GM21737 (cell line): ENCODE measurements around the gene MARCHF3.
"Not testable (repeated sequence)": the region's sequence is repeated elsewhere in the genome, so short reads cannot be mapped to it uniquely, and the experiment has no call there.

Experiments
- ATAC-seq: cut with Tn5 transposase; IDR thresholded peaks from one replicate; pipeline ENCODE4 v1.9.1; 2021; ENCODE audit warnings: mild to moderate bottlenecking, moderate library complexity; ENCODE audit not compliant: unreplicated experiment

MARCHF3 gene

DNA sequence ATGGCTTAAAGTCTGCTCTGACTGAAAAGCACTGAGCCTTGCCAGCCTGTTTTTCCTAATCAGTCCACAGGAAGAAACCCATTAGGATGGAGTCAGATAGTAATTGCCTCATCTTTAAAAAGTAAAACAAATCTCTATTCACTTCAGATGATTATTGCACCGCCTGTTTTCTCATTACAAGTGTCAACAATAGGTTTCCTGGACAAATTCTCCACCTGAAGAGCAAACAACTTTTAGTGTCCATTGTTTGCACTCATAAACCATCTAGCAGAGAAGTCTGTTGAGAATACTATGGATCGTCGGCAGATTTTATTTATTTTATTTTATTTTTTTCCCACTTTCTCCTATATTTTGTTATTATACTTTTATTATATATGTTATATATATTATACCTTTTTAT lies 22.7 kb upstream of the MARCHF3 start:
- ATAC-seq, result no peak

DNA sequence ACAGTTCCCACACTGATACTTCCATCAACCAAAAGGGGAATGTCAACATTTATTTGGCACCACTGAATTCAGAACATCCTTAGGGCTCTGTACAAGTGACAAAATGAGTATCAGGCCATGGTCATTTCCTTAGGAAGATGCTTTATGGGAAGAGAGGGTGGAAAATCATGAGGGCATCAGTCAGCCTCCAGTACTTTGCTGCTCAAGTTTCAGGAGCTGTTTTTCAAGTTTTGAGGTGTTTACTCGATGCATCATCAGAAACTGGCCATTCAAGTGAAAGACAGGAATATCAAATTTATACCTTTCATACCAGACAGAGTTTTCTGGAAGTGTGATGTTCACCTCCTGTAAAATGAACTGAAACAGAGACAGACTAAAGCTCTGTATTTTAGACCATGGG lies 21.2 kb upstream of the MARCHF3 start:
- no peak for ATAC-seq

DNA sequence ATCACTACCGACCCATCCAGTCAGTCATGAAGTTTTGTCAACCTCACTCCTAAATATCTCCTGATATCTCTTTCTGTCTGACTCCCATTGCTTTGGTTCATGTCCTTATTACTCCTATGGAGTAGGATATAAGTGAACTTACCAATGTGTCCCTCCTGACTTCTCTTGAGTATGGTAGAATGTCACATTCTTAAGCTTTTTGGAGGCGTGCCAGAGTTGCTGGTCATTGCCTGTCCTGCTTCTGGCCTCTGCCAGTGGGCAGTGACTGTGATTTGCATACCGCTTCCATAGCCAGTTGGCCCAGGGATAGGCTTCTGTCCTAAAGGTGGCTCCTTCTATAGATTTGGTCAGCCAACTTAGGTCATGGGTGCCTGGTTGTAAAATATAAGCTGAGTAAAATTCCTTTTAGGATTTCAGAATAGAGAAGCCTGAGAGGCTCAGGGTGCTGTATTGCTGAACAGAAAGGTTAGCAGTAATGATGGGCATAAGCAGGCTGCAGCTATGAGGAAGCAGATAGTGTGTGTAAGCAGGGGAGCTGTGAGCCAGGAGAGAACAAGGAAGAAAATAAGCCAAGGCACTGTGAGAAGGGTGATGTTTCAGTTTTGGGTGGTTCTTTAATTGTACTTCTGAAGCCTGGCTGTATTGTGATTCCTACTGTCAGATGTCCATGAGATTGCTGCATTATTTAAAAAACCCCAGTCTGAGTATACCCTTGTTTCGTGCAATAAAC lies 16.1 kb upstream of the MARCHF3 start:
- ATAC-seq, result no peak

DNA sequence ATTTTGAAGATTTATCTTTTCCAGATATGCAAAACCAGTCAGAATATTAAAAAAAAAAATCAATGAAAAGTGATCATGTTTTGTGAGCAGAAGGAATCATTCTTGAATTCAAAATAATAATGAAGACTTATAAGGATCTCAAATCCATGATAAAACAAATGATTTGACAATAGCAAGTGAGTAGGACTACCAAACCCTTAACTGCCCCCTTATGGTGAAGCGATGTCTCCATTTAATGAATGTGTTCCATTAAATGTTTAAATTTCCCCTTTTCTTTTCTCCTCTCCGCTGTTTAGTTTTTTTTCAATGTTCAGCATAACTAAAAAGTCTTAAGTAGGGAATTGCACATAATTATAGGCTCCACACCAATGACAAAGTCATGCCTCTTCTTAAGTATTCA lies 12.2 kb upstream of the MARCHF3 start:
- ATAC-seq, result no peak

DNA sequence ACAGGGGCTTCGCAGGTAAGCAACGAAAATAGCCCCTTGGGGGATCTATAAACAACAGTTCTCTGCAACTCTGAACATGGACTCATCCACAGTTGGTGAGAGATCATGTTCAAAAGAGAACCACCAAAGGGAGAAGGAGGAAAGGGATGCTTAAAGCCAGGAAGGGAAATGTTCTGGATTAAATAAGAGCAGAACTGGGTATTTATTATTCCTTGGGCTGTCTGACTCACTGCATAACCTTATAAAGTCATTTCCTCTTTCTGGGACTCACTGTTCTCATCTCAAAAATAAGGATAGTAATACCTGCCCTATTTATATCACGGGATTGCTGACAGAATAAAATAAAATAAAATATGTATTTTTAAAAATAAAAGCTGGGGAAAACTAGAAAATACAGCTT lies 11.2 kb upstream of the MARCHF3 start:
- no peak for ATAC-seq

DNA sequence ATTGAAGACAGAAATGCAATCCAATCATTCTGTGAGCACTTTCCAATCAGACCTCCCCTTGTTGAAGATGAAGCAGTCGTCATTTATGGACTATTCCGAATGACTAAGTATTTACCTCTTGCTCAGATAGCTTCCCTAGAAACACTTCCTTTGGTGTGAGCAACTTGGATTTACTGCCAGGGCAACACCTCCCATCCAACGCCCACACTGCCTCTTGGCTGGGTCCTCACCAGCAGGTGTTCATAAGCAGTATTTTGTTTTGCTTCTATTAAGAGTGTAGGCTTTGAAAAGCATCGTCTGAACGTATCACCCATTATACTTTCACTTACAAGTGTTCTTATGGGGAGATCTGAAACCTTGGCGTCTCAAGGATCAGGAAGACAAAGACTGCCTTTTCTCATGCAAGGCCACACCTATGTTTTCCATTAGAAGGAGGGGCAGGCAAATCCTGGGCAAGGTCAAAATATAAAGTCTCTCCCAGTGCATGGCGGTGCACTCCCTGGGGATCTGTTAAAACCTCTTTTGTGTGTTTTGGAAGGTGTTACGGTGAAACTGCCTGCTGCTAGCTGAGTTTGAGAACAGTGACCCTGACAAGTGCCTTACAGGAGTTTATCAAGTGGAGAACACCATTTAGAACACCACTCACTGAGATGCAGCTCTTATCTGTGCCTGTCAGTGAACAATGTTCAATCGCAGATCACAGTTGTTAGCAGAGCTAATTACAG lies 10.6 kb upstream of the MARCHF3 start:
- ATAC-seq, result no peak

DNA sequence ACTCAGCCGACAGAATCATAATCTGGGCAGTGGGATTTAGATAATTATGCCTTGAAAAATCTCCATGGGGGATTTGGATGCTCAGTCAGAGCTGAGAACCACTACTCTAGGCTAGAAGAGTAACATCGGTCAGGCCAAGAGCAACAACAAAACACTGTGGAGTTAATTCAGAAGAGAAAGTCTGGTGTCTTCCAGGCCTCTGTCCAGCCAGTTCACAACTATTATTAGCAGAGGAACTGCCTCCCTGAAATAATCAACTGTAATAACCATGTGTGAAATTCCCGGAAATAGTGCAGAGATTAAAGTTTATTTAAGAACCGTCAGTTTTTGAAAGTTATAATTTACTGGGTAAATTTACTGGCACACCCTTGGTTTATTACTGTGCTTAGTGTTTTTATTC lies 8.2 kb upstream of the MARCHF3 start:
- ATAC-seq, result no peak

DNA sequence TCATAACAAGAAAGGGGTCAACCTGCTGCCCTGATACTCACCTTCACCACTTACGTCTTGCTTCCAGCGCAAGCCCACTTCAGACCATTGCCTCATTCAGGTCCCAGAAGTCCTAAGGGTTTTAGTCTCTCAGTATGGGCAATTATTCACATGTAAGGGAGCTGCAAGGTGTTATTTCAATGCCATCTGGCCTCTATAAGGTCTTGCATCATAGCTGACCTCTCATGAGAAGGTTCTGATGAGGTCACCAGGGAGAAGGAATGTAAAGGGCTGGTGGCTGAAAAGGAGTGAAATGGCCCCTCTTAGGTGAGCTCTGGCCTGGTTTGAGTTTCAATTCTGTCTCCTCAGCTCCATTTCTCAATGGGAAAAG lies 1.5 kb upstream of the MARCHF3 start:
- ATAC-seq, result no peak

DNA sequence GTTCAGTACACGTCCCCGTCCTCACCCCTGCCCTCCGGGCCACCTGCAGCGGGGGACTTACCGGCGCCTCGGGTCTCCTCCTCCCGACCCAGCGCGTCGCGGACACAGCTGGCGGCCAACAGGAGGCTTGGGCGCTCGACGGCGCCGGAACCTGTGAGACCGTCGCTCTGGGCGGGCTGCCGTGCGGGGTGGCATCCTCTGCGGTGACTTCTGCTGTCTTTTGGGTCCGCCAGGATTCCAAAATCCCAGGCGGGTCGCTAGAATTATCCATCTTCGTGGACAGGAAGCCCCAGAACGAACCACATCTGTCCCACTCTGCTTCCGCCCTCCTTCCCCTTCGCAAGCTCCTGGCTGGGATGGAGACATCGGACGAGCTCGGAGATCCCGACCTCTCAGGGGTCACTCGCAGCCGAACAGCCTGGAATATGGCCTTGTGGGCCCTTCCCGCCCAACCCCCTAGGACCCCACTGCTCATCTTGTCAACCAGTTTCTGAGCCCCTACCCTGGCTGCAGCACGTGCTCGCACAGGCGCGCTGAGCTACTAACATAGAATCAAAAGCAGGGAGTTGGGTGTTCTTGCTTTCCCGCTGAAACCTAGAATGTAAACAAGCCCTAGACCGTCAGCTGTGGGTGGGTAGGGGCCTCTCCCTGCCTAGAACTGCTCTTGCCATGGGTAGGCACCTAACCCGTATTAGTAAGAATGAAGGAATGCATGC lies 947 bp upstream of the MARCHF3 start:
- ATAC-seq, result peak; percentile 20

DNA sequence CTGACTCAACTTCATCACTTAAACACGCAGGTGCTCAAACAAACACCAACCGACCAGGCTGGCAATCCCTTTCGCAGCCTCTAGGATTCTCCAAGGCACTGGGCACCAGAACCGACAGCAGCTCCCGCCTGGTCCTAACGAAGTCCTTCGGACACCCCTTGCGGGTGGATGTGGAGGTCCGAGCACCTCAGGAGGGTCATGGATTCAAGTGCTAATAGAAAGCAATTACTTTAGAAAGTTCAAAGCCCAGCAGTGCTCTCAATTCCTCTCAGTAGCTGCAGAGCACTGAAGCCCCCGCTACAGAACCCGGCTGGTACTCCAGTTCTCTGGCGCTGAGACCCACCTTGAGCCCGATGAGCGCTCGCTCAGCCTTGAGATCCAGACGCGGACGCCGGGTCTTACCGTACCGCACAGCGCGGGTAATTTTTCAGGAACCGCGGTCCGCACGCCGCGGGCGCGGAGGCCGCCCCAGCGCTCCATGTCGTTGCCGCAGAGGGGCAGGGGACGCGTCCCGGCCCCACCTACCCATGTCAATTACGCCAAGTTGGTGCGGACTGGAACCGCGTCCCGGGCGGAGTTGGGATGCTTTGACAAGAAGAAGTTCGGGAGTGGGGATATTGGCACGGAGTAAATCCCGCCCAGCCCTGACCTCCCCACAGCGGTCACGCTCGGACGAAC lies 638 bp downstream of the MARCHF3 start:
- peak; percentile 16 for ATAC-seq

DNA sequence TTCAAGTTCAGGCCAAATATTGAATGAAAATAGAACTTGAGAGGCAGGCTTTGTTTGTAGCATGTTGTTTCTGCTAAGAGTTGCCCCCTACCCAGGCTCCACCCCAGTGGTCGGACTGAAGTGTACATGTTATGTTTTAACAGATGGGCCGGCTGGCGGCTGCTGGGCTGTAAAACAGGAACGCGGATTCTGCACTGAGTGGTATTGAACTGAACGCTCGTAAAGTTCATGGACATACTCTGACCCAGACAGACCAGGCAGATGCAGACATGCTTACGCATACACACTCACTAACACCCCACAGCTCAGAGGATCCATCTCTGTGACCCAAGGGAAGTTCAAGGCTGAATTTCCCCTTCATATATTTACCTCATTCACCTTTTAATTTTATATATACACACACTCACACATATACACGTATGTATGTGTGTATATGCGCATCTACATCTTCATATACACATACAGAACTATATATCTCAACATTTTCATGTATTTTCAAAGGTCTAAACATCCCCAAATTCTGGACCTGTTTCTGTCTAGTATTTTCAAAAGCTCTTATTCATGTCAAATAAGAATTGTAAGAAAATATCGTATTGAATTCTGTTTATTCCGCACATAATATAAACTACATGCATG lies 1.4 kb downstream of the MARCHF3 start:
- no peak for ATAC-seq

DNA sequence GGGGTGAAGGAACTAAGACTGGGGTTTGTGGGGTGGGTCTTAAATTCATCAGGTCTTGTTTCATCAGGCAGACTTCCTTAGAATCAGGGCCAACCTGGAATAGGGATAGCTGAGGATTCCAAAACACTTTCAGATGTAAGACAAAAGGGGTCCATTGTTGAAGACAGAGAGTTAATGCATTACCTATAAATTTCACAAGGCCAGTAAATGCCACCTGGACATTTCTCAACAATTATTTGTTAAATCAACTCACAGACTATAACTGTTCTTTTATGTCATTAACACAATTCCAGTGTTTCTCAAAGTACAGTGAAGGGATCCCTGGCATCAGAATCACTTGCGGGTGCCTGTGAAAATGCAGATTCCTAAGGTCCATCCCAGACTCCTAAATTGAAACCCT lies 2.8 kb downstream of the MARCHF3 start:
- no peak for ATAC-seq

DNA sequence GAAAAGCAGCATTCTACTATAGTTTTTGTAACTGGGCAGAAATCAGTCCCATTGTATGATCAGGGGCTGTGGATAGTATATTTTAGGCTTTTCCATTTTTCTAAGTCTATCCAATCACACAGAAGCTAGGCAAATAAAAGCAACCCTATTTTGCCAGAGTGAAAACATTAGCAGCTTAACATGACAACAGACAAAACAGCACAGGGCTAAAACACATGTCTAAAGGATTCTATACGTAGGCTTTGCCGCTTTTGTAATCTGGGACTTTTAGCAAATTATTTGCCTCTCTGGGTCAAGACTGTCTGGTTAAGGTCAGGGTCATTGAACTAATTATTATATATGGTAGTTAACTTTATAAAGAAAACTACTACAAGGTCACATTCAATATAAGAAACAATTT lies 4.2 kb downstream of the MARCHF3 start:
- ATAC-seq, result no peak

DNA sequence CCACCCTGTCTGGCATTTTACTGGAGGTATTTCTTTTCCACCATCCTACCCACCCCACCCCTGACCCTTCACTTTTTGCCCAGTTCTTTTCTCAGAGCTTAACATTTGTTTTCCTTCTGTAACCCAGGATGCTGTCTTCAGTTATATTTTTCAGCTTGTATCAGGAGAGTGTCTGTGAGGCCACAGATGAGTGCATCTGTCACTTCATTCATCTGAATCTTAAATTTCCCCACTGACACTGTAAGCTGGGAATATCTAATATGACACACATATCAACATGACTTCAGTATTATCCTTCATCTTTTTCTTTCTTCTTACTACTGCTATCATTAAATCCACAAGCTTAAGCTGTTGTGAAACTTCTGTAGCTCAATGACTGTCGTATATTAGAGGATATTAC lies 4.9 kb downstream of the MARCHF3 start:
- no peak for ATAC-seq

DNA sequence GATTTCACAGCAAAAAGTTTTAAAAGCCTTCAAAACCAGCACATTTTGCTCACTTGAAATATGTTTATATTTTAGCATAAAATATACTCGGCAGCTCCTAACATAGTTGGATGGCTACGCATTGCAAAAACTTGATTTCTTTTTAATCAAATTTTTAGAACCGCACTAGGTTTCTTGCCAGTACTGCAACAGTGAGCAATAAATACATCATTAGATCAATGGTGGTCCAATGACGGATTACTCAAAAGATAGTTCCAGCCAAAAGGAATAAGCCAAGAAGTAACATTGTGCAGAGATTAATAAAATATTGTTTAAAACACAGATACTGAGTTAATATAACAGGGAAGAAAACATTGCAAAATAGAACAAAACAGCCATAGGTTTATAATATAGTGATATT lies 5.5 kb downstream of the MARCHF3 start:
- ATAC-seq, result no peak

DNA sequence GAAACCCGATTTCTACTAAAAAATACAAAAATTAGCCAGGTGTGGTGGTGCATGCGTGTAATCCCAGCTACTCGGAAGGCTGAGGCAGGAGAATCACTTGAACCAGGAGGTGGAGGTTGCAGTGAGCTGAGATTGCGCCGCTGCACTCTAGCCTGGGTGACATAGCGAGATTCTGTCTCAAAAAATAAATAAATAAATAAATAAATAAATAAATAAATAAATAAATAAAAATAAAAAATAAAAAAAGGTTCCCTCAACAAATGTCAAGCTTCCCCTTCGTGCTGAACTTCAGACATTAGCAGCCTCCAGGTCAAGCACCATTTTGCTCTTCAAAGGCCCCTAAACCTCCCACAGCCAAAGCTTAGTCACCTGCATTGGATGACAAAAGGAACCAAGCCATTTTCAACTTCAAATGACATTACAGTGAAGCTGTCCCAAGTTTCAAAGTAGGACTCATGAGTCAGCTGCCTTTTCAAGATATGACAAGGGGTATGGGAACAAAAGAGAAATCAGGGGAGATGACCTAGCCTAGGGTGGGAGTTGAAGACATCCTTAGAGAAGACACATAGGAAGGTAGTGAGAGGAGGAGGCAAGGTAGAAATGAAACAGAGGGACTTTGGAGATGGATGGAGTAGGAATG lies 6.7 kb downstream of the MARCHF3 start:
- not testable (repeated sequence) for ATAC-seq

DNA sequence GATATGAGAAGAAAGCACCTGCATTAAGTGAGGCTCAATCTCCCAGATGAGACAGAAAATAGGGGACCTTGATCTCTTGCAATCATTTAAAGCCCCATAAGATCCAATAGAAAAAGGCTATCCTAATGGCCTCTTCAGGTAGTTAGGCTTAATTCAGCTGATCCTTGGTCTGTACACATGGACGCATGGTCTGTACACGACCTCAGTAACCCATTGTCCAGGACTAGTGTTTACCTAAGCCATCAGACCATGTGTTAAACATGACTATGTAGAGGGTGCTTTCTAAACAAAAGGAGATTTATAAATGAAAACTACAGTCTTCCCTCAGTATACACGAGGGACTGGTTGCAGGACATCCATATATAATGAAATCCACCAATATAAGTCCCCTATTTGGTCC lies 7.5 kb downstream of the MARCHF3 start:
- ATAC-seq, result no peak

DNA sequence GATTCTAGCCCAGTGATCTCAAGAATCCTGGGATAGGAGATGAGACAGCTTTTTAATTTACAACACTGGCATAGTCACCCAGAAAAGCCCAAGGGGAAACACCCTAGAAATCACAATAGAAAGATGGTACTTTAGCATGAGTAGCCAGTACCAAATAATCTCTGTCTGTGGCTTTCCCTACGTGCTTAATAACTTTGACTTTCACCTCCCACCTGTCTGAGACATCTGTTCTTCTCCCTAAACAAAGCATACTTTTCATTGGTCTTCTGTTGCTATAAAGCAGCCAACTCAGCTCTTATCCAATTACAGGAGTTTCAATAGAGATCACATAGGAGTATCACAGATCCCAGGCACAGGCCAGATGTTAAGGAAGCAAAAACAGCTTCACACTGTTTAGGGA lies 10.4 kb downstream of the MARCHF3 start:
- ATAC-seq, result no peak

DNA sequence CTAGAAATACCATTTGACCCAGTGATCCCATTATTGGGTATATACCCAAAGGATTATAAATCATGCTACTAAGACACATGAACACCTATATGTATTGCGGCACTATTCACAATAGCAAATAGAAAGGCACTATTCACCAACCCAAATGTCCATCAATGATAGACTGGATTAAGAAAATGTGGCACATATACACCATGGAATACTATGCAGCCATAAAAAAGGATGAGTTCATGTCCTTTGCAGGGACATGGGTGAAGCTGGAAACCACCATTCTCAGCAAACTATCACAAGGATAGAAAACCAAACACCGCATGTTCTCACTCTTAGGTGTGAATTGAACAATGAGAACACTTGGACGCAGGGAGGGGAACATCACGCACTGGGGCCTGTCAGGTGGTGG lies 13.6 kb downstream of the MARCHF3 start:
- not testable (repeated sequence) for ATAC-seq

DNA sequence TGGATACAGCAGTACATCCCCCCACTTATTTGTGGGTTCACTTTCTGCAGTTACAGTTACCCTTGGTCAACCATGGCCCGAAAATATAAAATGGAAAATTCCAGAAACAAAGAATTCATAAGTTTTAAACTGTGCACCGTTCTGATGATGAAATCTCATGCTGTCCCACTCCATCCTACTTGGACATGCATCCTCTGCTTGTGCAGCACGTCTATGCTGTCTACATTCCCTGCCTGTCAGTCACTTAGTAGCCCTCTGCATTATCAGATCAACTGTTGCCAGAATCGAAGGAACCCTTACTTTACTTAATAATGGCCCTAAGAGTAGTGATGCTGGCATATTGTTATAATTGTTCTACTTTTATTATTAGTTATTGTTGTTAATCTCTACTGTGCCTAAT lies 14.6 kb downstream of the MARCHF3 start:
- ATAC-seq, result no peak

DNA sequence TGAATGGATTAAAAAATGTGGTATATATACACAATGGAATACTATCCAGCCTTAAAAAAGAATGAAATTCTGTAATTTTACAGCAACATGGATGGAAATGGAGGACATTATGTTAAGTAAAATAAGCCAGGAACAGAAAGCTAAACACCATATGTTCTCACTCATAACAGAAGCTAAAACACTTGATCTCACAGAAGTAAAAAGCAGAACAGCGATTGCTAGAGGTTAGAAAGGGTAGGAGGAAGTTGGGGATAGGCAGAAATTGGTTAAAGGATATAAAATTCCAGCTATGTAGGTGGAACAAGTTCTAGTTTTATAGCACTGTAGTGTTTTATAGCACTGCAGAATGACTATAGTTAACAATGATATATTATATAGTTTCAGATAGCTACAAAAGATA lies 15.8 kb downstream of the MARCHF3 start:
- no peak for ATAC-seq
